GM12892 (cell line): Measurements from ENCODE around the gene PYROXD2.

Experiments used
- DNase-seq: peaks from one replicate; pipeline ENCODE4 v3.0.0; 2011; ENCODE audit not compliant: insufficient read length
- FAIRE-seq: peaks from 2 replicates; lab custom pipeline; 2011; peaks lifted over from hg19 to GRCh38; lab: Jason Lieb, UNC
- POLR2A ChIP-seq: IDR thresholded peaks from 2 replicates; pipeline ENCODE4 v1.6.1; 2011; ENCODE audit warnings: low read depth, low read length, control low read depth
- POLR2AphosphoS5 ChIP-seq: IDR thresholded peaks from 2 replicates; pipeline ENCODE4 v1.6.1; 2011; ENCODE audit warnings: low read depth, low read length, control low read depth
- TAF1 ChIP-seq: IDR thresholded peaks from 2 replicates; pipeline ENCODE4 v1.6.1; 2011; ENCODE audit warnings: low read depth, mild to moderate bottlenecking, control low read depth, low read length, borderline replicate concordance

The PYROXD2 gene

DNA sequence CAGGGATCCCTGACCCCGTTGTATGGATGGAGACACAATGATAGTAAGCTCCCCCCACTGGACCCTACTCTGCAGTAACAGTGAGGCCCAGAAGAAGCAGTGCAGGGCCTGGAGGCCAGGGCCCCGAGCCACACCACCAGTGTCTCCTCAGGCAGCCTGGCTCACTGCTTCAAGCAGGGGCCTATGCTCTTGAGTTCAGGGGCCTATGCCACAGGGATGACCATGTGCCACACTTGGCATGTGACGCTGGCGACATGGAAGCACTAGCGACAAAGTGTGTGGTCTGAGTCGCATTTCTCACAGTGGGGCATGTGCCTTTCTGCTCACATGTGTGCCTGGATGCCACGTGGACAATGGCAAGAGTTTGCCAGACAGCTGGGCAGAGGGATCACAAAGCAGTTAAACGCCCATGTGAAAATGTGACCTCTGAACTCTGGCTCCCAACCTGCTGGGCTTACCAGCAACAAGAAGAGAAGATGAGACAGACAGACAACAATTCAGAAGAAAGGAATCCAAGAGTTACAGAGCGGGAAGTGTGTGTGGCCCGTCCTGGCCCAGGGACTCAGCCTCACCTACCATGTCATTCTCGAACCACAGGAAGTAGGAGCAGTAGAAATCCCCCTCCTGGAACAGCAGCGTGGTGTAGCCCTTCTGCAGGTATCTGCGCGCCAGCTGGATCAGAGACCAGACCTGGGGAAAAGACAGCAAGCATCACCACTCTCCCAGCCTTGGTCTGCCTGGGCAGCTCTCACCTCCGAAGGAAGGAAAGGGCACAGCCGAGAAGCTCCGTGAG, 4.7 kb upstream of the PYROXD2 start:
- FAIRE-seq (no peak), DNase-seq (no peak)
- TF ChIP-seq POLR2A (no peak), POLR2AphosphoS5 (no peak), TAF1 (no peak)

DNA sequence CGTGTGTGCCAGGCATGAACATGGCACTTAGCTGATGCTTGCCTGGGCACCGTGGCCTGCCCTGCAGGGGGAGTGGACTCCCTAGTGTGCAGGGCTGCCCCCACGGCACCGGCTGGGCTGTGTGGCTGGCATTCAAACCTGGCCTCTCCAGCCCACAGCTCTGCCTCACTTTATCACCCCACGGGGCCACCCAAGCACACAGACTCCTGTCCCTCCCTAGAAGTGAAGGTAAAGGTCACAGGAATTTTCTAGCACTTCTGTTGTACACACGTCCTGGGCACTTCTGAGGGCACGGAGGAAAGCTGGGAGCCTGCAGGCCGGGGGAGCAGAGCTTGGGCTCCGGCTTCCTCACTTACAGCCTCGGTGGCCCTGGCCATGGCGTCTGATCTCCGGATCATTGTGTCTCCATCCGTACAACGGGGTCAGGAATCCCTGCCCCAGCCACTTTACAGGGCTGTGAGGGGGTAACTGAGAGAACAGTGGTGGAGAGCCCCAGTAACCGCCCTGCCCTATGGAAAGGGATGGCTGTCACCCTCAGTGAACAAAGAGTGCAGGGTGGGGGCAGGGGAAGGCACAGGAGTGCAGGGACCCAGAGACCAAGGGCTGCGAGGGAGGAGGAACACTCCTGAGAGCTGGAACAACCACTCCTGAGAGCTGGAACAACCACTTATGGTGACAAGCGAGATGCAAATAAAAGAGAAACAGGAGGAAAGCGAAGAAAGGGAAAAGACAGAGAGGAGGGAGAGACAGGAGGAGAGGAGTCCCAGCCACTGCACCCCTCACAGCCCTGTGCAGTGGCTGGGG, 3.9 kb upstream of the PYROXD2 start:
- no peak for TF ChIP-seq POLR2A
- TF ChIP-seq POLR2AphosphoS5, result no peak
- no peak for TF ChIP-seq TAF1
- DNase-seq, result no peak
- no peak for FAIRE-seq

DNA sequence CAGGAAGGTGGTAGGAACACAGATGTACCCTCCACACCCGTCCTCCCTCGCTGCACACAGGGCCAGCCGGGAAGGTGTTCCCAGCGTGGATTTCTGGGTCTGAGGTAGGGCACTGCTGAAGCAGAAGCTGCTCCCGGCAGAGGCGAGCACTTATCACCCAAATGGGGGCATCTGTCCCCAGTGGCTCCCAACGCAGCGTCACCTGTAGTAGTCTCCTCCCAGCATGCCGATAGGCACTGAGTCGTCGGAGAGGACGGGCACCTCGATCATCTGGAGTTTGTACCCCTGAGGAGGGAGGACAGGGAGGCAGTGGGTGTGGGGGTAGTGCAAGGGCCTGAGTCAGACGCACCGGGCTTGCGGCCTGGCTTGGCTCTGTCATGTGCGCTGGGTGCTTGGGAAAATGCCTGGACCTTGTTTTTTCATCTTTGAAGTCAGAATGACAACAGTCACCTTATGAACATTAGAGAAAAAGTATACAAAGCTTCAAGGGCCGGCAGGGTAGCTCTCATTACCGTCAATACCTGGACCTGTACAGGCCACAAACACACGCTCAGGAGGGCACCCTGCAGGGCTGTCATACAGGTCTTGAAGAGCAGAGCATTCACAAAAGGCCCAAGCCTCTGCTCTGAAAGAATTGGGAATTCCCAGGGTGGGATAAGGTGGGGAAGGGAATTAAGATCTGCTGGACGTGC, 3.1 kb upstream of the PYROXD2 start:
- FAIRE-seq (no peak), DNase-seq (no peak)
- TF ChIP-seq TAF1, result no peak
- TF ChIP-seq POLR2A, result no peak
- no peak for TF ChIP-seq POLR2AphosphoS5

DNA sequence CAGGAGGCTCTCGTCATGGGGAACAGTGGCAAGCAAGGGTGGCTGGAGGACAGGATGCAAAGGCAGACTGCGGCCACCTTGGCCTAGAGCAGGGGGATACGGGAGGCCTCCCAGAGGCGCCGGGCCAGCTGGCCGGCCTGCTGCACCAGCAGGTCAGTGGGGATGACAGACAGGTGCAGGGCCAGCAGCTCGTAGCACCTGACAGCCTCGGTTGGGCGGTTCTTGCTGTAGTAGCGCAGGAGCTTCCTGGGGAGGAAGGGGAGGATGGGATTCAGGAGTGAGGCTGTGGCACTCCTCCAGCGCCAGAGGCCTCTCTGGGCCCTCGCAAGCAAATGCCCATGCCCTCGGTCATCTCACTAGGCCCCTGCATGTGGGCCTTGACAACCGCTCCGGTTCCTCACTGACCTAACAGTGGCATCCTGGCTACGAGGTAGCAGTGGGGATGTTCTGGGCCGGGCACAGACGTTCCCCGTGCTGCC, 2.5 kb upstream of the PYROXD2 start:
- DNase-seq, result no peak
- FAIRE-seq, result no peak
- no peak for TF ChIP-seq POLR2AphosphoS5
- no peak for TF ChIP-seq TAF1
- no peak for TF ChIP-seq POLR2A

DNA sequence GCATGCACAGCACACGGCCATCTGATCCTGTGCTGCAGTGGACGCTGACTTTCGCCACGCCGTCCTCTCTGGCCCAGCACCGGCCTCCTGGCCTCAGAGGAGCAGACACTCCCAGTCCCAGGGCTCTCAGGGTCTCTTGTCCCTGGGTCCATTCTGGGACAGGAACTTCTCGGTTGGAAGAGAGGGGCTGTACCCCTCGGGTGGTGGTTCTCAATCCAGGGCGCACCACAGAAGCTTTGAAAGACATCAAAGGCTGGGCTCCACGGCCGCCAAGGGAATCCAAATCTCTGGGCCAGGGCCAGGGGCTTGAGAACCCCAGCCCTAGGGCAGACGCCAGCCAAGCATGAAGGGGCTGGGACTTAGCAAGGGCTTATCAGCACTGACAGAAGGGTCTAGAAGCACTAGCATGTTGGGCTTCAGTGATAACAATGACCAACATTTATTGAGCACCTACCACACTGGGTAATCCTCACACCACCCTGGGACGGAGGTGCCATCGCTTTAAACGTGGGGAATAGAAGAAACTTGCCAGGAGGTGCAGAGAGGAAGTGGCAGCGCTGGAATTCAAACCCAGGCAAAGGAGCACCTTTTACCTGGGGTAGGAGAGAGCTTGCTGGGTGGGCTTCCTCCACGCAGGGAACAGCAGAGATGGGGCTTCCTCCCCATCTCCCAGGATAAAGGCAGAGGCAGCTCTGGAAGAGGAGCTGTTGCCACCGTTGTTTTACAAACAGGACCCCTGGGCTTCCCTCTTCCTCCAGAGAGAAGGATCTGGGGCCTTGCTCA, 1.8 kb upstream of the PYROXD2 start:
- FAIRE-seq, result no peak
- no peak for TF ChIP-seq TAF1
- no peak for TF ChIP-seq POLR2AphosphoS5
- no peak for TF ChIP-seq POLR2A
- DNase-seq, result no peak

DNA sequence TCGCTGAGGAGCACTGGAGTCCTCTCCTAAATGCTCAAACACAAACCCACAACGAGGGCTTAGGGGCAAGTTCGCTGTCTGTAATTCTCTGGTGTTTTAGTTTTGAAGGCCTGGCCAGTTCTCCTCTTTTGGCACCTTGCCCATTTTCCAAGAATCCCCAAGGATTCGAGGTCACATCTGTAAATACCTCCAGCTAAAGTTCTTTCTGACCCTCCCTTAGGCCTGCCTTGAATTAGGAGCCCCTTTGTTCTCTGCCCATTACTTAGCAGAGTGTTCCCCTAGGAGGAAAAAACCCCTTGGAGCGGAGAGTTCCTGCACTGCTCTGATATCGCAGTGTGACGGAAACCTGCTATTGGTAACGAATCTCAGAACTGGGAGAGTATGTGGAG, 743 bp upstream of the PYROXD2 start:
- DNase-seq (no peak), FAIRE-seq (no peak)
- TF ChIP-seq TAF1 (no peak), POLR2AphosphoS5 (no peak), POLR2A (no peak)

DNA sequence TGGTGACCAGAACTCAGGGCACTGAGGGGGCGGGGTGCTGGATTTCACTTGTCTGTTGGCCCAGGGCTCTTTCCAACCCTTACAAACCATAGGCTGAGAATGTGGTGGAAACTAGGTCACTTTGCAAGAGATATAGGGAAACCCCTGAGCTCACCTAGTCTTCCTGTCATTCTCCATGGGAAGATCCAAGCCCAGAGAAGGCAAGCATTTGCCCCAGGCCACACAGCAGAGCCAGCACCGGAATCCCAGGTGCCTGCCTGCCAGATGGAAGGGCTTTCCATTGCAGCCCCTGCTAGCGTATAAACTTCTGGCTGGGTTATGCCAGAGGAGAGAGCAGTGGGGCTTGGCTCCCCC, 427 bp downstream of the PYROXD2 start:
- FAIRE-seq, result no peak
- DNase-seq, result no peak
- TF ChIP-seq POLR2A (no peak), TAF1 (no peak), POLR2AphosphoS5 (no peak)

DNA sequence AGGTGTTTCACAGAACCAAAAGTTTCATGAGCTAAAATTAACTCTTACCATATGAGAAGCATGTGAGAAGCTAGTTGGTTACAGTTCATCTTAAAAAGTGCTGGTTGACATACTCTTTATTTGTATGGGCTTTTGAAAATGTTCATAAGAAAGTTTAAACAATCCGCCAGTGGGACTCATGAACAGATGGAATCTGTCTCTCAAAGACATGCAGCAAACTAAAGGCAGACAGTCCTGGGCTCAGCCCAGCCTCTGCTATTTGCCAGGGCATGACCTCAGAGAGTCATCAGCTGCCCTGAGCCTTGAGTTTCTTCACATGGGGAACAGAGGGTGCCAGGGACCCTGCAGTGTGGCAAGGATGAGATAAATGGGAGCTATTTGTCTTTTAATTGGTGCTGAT, 3.2 kb downstream of the PYROXD2 start:
- TF ChIP-seq TAF1 (no peak), POLR2AphosphoS5 (no peak), POLR2A (no peak)
- no peak for FAIRE-seq
- DNase-seq, result no peak

DNA sequence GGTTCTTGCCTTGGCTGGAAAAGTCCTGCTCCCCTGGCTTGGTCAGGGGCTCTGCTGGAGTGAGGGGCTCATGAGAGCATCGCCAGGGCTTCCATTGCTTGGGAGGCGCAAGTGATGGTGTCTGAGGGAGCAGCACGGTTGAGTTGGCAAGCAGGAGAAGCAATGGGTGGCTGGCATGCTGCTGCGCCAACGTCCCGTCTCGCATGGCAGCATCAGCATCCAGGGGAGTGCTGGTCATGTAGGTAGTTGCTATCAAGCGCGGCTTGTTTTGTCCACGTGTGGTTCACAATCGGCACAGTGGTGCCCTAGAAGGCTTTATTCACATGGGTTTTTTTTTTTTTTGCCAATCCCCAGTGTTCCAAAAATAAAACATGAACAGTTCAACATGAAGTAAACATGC, 3.8 kb downstream of the PYROXD2 start:
- TF ChIP-seq TAF1 (no peak), POLR2AphosphoS5 (no peak), POLR2A (no peak)
- FAIRE-seq, result no peak
- DNase-seq, result no peak

DNA sequence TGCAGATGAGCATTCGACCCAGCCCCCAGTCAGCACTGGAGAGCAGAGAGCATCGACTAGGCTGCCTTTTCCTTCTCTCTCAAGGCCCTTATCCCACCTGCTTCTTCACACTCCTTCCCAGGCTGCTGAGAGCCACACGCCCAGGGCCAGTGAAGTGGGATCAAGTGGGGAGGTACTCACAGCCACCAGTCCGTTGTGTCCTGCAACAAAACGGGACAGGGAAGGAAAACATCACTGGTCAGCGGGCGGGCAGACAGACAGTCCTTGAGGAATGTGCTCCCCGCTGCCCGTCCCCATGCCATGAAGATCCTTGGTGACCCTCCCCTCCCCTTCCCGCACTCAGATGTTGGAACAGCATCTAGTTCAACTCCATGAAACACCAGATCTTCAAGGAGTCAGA, 4.2 kb downstream of the PYROXD2 start:
- DNase-seq (no peak), FAIRE-seq (no peak)
- no peak for TF ChIP-seq POLR2AphosphoS5
- no peak for TF ChIP-seq TAF1
- no peak for TF ChIP-seq POLR2A
